ENCODE measurements around the gene RECK. TPM values are rescaled to one million over a fixed set of nuclear protein-coding genes. Genes with fewer than 3 reads are reported as not detected.
"Not testable (repeated sequence)": the region's sequence is repeated elsewhere in the genome, so short reads cannot be mapped to it uniquely, and the experiment has no call there.

The RECK gene
- polyA plus RNA-seq, 4 donors: 26.6 to 66.7 (median 33.5) TPM

- no peak for DNase-seq (ENCODE audit: low read depth in 4 of 4, low spot score in 3 of 4)
Observed at GRCh38 chr9:36152741-36153438, 116.2 kb downstream of the RECK start.

GRCh38 chr9:36153746-36154145 lies 117.0 kb downstream of the RECK start:
- no peak for DNase-seq (ENCODE audit: low read depth in 4 of 4, low spot score in 3 of 4)

GRCh38 chr9:36154331-36154952 lies 117.7 kb downstream of the RECK start:
- peak; percentile 60 to 70 (median 66) for DNase-seq (ENCODE audit: low read depth in 4 of 4, low spot score in 3 of 4)

GRCh38 chr9:36156116-36156515 lies 119.4 kb downstream of the RECK start:
- DNase-seq (ENCODE audit: low read depth in 4 of 4, low spot score in 3 of 4): no peak

GRCh38 chr9:36158122-36158521 lies 121.4 kb downstream of the RECK start:
- no peak for DNase-seq (ENCODE audit: low read depth in 4 of 4, low spot score in 3 of 4)

GRCh38 chr9:36158917-36159316 lies 122.2 kb downstream of the RECK start:
- no peak for DNase-seq (ENCODE audit: low read depth in 4 of 4, low spot score in 3 of 4)

GRCh38 chr9:36159509-36159908 lies 122.8 kb downstream of the RECK start:
- DNase-seq (ENCODE audit: low read depth in 4 of 4, low spot score in 3 of 4): not testable (repeated sequence)

- not testable (repeated sequence) for DNase-seq (ENCODE audit: low read depth in 4 of 4, low spot score in 3 of 4)
Observed at GRCh38 chr9:36160126-36160525, 123.4 kb downstream of the RECK start.

GRCh38 chr9:36161187-36161586 lies 124.5 kb downstream of the RECK start:
- no peak for DNase-seq (ENCODE audit: low read depth in 4 of 4, low spot score in 3 of 4)

GRCh38 chr9:36162211-36162738 lies 125.6 kb downstream of the RECK start:
- no peak for DNase-seq (ENCODE audit: low read depth in 4 of 4, low spot score in 3 of 4)

GRCh38 chr9:36163049-36163785 lies 126.5 kb downstream of the RECK start:
- peak; percentile 74 to 82 (median 80) for DNase-seq (ENCODE audit: low read depth in 4 of 4, low spot score in 3 of 4)

- no peak for DNase-seq (ENCODE audit: low read depth in 4 of 4, low spot score in 3 of 4)
Observed at GRCh38 chr9:36163786-36164170, 127.1 kb downstream of the RECK start.

GRCh38 chr9:36164372-36164771 lies 127.7 kb downstream of the RECK start:
- no peak for DNase-seq (ENCODE audit: low read depth in 4 of 4, low spot score in 3 of 4)

GRCh38 chr9:36164989-36165388 lies 128.3 kb downstream of the RECK start:
- no peak for DNase-seq (ENCODE audit: low read depth in 4 of 4, low spot score in 3 of 4)

GRCh38 chr9:36165826-36166167 lies 129.1 kb downstream of the RECK start:
- DNase-seq (ENCODE audit: low read depth in 4 of 4, low spot score in 3 of 4): no peak

- DNase-seq (ENCODE audit: low read depth in 4 of 4, low spot score in 3 of 4): peak in 1 of 4 donors; percentile 48
Observed at GRCh38 chr9:36166168-36166927, 129.6 kb downstream of the RECK start.

GRCh38 chr9:36169166-36169565 lies 132.5 kb downstream of the RECK start, which contains the start of gene CCIN:
Gene CCIN (plus strand): TSS chr9:36169388. CDS start chr9:36169503, 115 bp downstream.
- no peak for DNase-seq (ENCODE audit: low read depth in 4 of 4, low spot score in 3 of 4)

GRCh38 chr9:36169708-36170107 lies 133.0 kb downstream of the RECK start:
- no peak for DNase-seq (ENCODE audit: low read depth in 4 of 4, low spot score in 3 of 4)

GRCh38 chr9:36170531-36170930 lies 133.8 kb downstream of the RECK start:
- DNase-seq (ENCODE audit: low read depth in 4 of 4, low spot score in 3 of 4): no peak

GRCh38 chr9:36173861-36174260 lies 137.1 kb downstream of the RECK start:
- DNase-seq (ENCODE audit: low read depth in 4 of 4, low spot score in 3 of 4): no peak
